NCI-H2227 (cell line): Measurements from ENCODE around the gene GRHL1.
"Not testable (repeated sequence)": the region's sequence is repeated elsewhere in the genome, so short reads cannot be mapped to it uniquely, and the experiment has no call there.

Experiments
- DNase-seq: peaks from one replicate; lab custom pipeline; 2025; ENCODE audit not compliant: unreplicated experiment; lab: John Stamatoyannopoulos, UW

GRHL1 gene, protein sequence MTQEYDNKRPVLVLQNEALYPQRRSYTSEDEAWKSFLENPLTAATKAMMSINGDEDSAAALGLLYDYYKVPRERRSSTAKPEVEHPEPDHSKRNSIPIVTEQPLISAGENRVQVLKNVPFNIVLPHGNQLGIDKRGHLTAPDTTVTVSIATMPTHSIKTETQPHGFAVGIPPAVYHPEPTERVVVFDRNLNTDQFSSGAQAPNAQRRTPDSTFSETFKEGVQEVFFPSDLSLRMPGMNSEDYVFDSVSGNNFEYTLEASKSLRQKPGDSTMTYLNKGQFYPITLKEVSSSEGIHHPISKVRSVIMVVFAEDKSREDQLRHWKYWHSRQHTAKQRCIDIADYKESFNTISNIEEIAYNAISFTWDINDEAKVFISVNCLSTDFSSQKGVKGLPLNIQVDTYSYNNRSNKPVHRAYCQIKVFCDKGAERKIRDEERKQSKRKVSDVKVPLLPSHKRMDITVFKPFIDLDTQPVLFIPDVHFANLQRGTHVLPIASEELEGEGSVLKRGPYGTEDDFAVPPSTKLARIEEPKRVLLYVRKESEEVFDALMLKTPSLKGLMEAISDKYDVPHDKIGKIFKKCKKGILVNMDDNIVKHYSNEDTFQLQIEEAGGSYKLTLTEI

GRCh38 chr2:9951522-9952285, at the start of gene GRHL1:
Gene GRHL1 (plus strand): TSS chr2:9951693. CDS start chr2:9951834, 141 bp downstream.
- DNase-seq = peak; percentile 96

DNA sequence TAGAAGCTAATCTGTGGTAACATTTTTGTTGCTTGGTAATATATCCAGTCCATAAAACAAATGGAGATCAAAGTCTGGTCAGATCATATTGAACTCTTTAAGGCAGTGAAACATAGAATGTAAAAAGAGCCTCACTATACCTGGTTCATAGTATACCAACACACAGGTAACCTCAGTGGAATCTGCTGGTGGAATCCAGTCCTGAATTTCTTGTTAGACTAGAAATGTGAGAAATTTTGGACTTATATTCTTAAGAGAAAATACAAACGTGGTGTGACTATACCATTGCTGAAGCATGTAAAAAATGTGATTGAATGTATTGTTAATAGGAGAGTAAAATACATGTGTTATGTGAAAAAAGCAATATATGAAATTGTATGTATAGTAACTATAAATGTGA, 46.1 kb upstream of the GRHL1 start:
- DNase-seq = no peak

DNA sequence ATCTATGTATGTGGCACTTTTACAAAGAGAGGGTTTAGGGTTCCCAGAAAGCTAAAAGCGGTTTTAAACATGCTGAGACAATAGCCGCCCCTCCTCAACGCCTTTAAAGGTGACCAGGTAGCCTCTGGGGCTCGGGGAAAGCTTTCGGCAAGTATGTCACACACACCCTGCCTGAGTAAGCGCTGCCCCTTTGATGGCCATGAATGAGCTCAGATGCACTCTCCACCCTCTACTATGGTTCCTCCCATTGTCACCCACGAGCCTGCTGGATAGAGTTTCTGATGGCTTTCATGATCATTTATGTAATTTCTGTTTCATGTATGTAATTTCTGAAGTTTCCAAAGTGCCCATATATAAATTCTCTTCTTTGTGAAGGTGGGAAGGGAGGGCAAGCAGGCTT, 44.1 kb upstream of the GRHL1 start:
- DNase-seq = no peak

DNA sequence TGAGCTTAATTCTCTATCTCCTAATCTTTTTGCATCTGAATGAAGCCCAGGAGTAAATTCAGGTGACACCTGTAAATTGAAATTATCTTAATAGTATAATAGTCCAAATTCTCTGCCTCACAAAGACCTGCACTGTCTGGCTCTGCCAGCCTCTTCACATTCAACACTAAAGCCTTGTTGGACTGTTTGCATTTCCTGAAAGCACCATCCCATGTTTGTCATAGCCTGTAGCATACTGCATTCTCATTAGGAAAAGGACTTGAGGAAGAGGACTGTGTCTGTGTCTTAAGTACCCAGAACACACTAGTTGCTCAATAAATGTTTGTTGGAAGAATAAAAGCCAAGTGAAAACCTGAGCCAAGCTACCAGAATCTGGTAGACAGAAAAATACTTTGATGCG, 42.9 kb upstream of the GRHL1 start:
- DNase-seq = no peak

- DNase-seq = no peak
Observed at GRCh38 chr2:9909106-9909505, 42.4 kb upstream of the GRHL1 start.

DNA sequence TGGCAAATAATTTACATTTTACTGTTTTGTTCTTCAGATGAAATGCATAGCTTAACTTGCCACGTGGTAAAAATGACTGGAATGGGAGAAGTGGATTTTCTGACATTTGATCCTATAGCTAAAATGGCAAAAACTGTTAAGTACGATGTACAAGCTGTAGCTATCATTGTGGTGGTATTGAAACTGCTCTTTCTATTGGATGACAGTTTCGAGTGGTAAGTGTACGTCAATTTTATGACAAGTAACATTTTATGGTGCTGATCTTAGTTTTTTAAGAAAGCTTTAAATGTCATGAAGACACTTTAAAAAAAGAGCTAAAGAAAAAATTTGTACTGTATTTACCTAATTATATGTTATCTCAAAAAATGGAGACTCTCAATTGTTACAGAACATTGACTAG, 40.8 kb upstream of the GRHL1 start:
- no peak for DNase-seq

- DNase-seq = no peak
Observed at GRCh38 chr2:9912468-9912867, 39.0 kb upstream of the GRHL1 start.

DNA sequence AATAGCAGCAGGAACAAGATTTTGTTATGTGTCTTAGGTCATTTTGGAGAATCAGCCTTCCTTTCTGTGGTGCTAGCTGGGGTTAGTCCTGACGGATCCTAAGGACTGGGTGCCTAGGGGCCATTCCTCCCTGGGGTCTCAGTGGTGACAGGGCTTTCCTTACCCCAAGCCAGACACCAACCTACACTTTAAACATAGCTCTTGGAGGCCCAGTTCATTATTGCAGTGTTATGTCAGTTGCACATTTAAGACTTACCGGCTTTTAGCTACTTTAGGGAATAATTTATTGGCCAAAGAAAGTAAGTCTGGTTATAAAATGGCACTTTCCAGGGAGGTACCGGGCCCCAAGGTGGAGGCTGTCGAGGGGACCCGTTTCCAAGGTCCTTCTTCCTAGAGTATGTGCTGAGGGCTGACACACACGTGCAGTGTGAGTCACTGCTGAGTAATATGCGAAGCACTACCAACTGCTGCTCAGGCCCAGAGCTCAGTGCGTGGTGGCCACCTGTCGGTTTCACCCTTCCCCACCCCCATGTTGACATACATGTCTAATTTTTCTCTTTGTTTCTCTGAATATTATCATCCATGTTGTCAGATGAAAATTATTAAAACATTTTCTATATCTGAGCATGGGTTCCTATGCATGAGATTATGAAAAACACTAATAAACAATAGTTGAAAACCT, 37.0 kb upstream of the GRHL1 start:
- DNase-seq = no peak

DNA sequence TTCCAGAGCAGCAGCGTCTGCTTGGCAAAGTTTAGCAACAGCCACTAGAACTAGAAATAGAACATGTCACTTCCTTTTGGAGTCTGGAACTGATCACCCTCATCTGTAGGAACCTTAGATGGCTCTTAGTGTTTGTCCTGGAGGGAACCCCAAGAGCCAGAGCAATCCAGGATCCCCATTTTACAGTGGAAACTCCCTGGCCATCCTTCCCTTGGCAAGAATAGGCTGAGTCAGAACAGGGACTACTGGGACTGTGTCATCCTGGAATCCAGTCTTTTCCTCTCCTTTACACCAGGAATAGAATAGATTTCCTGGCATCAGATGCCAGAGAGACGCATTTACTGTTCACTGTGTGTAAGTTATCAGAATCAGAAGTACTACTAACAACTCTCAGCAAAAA, 33.2 kb upstream of the GRHL1 start:
- no peak for DNase-seq

GRCh38 chr2:9919512-9919911, 32.0 kb upstream of the GRHL1 start:
- DNase-seq = no peak

DNA sequence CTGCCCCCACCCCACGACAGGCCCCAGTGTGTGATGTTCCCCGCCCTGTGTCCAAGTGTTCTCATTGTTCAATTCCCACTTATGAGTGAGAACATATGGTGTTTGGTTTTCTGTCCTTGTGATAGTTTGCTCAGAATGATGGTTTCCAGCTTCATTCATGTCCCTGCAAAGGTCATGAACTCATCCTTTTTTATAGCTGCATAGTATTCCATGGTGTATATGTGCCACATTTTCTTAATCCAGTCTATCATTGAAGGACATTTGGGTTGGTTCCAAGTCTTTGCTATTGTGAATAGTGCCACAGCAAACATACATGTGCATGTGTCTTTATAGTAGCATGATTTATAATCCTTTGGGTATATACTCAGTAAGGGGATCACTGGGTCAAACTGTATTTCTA, 24.5 kb upstream of the GRHL1 start:
- not testable (repeated sequence) for DNase-seq

DNA sequence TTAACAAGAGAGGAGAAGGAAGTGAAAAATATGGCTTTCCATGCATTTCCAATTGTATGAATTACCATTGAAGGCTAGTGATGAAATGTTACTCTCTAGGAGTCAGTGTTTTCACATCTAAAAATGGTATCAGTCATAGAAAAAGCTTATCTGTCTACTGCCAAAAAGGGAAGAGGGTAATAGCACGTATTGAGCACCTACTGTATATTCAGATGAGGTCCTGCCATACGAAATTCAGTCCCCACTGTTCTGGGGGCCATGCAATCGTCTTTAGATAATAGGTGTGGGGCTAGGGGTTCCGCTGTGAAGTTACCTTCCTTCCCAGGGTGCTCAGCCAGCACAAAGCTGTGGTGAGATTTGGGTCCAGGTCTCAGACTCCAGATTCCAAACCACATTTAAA, 14.2 kb upstream of the GRHL1 start:
- DNase-seq = no peak

- no peak for DNase-seq
Observed at GRCh38 chr2:9937968-9938367, 13.5 kb upstream of the GRHL1 start.

DNA sequence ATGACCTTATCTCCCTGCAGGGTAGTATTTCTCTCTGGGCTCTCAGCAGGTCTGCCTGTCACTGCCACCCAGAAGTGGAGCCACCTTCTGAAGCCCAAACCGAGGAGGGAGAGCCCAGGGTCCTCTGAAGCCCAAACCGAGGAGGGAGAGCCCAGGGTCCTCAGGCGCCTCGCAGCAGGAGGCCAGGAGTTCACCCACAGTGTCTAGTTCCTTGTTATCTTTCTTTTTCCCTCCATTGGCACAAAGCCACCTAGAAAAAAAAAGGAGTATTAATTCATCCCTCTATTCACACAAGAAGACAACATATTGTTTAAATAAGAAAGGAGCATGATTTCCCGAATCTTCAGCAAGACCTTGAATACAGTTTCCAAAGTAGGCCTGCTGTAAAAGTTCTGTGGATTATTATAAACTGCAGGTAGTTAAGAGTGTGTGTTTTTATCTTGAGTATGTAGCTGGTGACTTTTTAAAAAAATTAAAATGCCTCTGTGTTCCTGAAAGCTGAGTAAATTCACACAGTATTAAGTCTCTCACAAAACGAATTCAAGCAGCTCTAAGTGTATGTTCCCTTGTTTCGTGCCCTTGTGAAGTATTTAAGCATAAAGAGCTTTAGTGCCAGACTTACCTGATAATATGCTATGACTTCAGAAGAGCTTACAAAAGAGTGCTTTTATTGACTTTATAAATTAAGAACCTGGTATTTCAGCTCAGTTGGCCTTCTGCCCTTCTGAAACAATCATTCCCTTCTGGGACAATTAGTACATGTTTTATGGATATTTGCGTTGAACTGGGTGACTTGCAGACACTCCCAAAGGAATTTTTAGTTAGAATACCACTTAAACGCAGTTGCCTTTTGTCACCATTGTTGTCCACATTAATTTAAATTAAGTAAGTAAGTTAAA, 11.7 kb upstream of the GRHL1 start:
- DNase-seq = no peak

GRCh38 chr2:9941196-9941995, 10.1 kb upstream of the GRHL1 start:
- DNase-seq = no peak

DNA sequence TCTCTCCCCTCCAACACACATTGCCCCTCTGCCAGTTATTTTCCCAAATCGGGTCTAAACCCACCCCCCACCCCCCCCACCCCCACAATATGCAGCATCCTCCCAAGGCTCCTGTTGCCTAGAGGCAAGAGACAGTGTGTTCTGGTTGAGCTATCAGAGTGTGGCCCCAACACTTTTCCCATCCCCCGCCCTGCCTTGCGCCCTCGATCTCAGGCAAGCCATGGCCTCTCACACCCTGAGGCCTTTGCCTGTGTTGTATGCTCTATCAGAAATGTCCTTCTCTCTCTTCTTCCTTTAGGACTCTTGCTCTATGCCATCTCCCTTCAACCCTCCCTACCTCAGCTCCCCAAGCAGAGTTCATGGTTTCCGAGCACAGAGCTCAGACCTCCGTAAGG, 9.5 kb upstream of the GRHL1 start:
- DNase-seq = no peak

DNA sequence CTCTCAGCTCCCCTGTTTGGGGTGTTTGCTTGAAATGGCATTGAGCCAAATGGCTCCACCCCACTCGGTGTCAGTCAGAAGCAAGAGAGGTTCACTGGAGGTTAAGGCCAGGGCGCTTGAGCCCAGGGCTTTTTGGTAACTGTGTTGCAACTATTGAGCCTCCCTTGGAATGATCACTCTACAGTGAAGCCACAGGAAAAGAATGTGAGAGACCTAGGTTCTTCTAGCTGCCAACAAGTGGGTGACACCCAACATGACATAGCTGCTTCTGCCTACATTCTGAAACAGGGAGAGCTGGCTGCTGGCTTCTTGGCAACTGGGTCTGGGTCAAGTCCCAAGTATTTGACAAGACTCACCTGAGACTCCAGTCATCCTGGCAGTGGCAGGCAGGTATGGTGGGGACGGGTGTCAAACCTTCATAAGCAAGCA, 7.1 kb upstream of the GRHL1 start:
- no peak for DNase-seq

GRCh38 chr2:9945596-9945995, 5.9 kb upstream of the GRHL1 start:
- DNase-seq = no peak

DNA sequence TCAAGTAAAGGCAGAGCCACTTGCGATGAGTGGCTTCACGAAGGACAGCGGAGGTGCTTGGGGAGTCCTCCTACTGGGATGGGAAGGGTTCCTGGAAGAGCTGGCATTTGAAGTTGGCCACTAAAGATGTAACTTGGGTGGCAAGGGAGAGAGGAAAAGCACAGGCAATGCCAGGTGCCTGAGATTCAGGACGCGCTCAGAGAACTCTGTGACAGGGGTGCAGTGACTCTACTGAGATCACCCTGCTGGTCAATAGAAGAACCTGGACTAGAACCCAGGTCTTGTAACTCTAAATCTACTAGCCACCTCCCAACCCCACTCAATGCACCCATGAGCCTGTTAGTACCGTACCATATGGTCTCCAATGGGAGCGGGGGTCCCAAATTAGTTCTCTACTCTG, 5.4 kb upstream of the GRHL1 start:
- DNase-seq = no peak

- no peak for DNase-seq
Observed at GRCh38 chr2:9946818-9947217, 4.7 kb upstream of the GRHL1 start.
